ENCODE measurements around the gene GAGE10.

DNA sequence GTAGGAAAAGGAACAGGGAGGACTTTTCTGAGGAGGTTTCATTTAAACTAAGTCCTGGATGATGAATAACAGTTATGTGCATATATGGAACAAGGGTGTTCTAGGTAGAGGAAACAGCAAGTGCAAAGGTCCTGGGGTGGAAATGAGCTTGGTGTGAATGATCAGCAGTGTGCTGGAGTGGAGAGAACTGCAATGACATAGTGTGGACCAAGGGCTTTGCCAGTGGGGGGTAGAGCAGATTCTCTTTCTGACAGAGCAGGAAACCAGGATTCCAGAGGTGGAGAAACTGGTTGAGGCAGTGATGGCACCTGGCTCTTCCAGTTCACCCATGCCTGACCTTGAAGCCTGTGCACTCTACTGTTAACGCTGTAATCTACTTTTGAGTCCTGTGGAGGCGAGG lies 32.1 kb upstream of the GAGE10 start:
- no peak for TF ChIP-seq POLR2A (IDR thresholded peaks at IDR 0.05)
- TF ChIP-seq, protein P1, sequence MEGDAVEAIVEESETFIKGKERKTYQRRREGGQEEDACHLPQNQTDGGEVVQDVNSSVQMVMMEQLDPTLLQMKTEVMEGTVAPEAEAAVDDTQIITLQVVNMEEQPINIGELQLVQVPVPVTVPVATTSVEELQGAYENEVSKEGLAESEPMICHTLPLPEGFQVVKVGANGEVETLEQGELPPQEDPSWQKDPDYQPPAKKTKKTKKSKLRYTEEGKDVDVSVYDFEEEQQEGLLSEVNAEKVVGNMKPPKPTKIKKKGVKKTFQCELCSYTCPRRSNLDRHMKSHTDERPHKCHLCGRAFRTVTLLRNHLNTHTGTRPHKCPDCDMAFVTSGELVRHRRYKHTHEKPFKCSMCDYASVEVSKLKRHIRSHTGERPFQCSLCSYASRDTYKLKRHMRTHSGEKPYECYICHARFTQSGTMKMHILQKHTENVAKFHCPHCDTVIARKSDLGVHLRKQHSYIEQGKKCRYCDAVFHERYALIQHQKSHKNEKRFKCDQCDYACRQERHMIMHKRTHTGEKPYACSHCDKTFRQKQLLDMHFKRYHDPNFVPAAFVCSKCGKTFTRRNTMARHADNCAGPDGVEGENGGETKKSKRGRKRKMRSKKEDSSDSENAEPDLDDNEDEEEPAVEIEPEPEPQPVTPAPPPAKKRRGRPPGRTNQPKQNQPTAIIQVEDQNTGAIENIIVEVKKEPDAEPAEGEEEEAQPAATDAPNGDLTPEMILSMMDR (IDR thresholded peaks at IDR 0.05), result no peak

All from heart left ventricle (tissue), 13 donors.